HG02884 (cell line): ENCODE data around the gene PDSS1.

Experiments used
- ATAC-seq: cut with Tn5 transposase; IDR thresholded peaks from one replicate; pipeline ENCODE4 v1.9.1; 2021; ENCODE audit warnings: mild to moderate bottlenecking, moderate library complexity; ENCODE audit not compliant: unreplicated experiment

PDSS1 gene

DNA sequence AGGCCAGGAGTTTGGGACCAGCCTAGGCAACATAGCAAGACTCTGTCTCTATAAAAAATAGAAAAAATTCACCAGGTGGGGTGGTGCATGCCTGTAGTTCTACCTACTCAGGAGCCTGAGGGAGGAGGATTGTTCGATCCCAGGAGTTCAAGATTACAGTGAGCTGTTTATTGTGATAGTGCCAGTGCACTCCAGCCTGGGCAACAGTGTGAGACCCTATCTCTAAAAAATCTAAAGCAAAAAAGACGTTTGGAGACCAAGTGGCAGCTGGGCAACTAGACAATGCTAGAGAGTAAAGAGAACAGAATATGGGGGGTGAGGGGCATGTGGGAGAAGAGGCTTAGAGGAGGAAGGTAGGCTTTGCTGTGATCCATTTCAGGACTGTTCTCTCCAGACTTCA, 1.4 kb downstream of the PDSS1 start:
- ATAC-seq: no peak

DNA sequence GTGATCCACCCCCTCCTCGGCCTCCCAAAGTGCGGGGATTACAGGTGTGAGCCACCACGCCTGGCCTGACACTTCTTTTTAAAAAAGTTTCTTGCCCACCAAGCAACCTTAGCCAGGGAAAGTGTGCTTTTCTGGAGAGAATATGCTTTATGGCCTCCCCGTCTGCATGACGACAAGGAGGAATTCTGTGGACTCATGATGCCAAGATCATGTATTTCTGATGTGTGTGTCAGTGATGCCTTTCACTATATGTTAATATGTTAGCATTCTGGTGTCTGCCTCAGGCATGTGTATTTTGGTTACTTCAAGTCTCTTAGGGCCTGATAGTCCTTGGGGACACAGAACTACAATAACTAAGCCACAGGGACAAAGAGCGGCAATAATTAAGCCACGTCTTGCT, 2.1 kb downstream of the PDSS1 start:
- no peak for ATAC-seq

GRCh38 chr10:26700884-26701630, 3.6 kb downstream of the PDSS1 start:
- ATAC-seq: no peak

DNA sequence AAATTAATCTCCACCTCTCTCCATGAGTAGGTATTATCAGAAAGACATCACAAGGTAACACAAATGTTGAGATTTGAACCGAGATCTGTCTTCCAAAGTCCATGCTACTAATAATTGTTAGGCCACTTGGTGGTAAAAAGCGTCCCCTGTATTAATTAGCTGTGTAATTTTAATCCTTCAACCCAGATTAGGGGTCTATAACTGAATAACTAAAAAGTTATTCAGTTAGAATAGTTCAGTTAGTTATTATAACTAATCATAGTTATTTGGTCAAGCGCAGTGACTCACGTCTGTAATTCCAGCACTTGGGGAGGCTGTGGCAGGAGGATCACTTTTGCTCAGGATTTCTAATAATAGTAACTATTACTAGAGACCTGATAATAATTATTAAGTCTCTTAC, 5.6 kb downstream of the PDSS1 start:
- ATAC-seq: no peak

DNA sequence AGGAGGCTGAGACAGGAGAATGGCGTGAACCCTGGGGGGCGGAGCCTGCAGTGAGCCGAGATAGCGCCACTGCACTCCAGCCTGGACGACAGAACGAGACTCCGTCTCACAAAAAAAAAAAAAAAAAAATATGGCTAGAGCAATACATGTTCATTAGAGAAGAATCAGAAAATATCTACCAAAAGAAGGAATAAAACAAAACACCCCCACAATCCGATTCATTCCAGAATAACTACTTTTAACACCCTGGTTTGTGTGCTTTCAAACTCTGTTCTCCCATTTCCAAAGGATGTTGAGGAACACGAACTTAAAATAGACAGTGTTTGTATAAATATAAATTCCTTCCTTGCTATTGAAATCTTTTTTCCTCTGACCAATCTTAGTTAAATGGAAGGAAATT, 6.5 kb downstream of the PDSS1 start:
- ATAC-seq: no peak

GRCh38 chr10:26706206-26706605, 8.7 kb downstream of the PDSS1 start:
- no peak for ATAC-seq

GRCh38 chr10:26706936-26707335, 9.4 kb downstream of the PDSS1 start:
- ATAC-seq: no peak

- ATAC-seq: no peak
Measured at GRCh38 chr10:26711324-26711723, 13.8 kb downstream of the PDSS1 start.

DNA sequence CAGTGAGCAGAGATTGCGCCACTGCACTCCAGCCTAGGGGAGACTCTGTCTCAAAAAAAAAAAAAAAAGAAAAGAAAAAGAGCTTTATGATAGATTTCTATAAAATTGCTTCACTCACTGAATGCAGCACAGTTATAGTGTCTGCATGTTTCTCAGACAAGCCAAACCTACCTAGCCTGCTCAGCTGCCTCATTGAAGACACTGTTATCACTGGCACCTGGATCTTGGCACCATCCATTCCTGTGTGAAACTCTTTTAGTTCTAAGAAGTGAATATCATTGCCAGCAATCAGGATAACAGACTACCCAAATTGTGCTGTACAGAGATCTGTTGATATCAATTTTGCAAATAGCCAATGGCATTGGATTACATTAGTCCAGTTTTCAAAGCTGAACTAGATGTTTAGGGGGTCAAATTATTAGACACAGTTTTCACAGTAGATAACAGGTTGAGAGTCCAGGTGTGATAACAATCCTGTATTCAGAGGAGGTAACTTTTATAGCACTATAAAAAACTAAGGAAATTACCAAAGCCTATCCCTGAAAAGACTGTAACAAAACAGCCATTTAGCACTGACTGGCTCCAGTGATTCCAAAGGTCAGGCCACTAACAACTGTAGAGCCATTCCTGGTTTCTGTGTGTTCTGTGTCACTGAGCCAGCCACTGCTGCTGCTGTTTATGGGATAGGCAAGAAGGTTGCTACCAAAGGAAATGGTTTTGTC, 17.1 kb downstream of the PDSS1 start:
- no peak for ATAC-seq

DNA sequence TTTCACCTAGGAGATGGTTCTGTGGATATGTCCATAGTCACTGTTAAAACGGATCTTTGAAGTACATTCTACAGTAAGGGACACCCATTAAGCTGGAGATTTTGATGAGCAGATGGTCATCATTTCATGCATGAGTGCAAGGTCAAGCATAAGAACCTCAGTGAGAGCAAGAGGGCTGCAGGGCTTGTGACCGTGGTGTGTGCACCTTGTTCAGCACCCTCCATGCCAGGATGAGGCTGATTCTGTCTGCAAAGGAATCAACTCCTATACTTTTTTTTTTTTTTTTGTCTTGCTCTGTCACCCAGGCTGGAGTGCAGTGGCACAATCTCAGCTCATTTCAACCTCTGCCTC, 17.6 kb downstream of the PDSS1 start:
- no peak for ATAC-seq

- ATAC-seq: no peak
Measured at GRCh38 chr10:26717476-26717875, 20.0 kb downstream of the PDSS1 start.

GRCh38 chr10:26721561-26721960, 24.1 kb downstream of the PDSS1 start:
- no peak for ATAC-seq

DNA sequence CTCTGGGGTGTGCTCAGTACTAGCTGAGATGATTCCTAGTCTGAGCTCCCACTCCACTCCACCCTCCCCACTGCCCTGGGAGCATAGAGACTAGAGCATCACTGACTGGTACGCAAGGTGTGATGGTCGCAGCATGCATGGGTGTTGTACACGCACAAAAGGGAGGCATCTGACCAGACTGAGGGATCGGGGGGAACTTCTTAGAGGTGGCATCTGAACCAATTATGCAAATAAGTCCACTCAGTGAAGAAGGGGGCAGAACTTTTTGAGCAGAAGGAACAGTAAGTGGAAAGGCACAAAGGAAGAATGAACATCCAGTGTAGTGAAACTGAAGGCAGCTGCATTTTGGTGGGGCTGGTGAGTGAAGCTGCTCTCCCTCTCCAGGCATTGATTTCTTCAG, 25.5 kb downstream of the PDSS1 start:
- ATAC-seq: no peak

DNA sequence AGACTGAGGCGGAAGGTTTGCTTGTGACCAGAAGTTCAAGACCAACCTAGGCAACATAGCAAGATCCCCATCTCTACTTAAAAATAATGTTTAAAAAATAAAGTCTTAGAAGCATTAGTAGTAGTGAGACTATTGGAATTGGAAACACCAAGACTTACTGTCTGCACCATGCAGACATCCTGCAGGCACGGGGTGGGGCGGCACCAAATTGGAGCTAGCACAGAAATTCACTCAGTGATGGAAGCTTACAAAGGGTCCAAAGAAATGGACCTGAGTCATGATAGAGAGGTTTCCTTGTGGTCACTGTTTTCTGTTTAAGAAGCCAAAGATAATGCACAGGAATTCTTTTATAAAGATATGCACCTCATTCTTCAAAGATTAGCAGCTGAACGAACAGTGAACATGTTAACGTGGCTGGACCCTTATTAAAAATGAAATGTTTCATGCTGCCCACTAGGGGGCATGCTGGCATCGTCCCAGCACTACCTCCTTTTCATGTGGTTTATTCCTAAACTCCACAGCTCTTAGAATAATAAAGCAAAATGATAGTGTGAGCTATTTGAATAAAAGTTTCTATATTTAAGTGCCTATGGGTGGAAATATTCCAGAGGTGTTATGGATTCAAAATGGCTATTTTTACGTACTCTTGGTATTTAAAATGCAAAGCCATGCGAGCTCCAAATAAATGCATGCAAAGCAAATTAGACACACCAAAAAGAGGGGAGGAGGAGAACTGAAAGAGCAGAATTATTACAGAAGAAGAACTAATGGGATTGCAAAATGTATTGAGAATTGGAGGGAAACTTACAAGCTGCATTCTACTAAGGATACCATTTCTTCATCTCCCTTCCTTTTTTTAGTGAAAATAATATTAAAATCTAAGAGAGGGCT, 28.6 kb downstream of the PDSS1 start:
- no peak for ATAC-seq

DNA sequence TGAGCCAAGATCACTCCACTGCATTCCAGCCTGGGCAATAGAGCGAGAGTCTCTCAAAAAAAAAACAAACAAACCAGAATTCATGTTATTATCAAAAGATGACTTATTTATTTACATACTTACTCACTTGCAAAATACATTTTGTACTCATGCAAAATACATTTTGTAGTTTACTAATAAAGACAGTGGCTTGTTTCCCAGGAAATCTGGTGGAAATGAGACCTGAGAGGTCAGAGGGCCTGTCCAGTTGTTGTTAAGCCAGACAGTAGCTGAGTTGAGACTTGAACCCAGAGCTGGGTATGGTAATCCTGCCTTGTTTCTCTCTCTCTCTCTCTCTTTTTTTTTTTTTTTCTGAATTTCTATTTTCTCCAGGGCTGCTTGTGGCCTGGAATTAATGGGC, 29.5 kb downstream of the PDSS1 start:
- no peak for ATAC-seq

- ATAC-seq: no peak
Measured at GRCh38 chr10:26728957-26729356, 31.5 kb downstream of the PDSS1 start.

DNA sequence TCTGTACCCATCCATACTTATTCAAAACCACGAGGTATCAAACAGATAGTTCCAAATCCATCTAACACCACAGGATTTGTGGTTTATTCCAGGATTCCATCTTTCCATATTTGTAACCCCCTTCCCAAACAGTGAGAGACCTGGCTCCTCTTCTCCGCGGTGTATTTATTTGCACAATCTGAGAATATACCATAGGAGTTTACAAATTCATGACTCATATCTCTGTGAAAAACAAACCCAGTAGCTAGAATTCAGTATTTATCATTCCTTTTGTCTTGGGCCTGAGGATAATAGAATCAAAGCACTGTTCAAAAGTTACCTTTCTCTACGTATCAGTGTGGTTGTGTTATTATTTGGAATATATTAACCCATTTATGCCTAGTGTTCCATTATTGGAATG, 31.9 kb downstream of the PDSS1 start:
- no peak for ATAC-seq

DNA sequence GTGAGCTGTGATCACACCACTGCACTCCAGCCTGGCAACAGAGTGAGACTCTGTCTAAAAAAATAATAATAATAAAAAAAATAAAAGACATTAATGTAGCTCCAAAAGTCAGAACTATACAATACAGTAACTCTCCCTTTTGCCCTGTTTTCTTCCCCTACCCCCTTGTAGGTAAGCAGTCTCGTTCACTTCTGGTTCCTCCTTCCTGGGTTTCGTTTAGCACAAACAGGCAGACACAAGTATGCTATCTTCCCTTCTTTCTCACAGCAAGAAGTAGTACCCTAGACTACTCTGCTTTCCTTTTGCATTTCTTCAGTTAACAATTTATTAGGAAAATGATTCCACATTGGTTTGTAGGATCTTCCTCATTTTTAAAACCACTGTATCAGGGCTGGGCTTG, 33.1 kb downstream of the PDSS1 start:
- no peak for ATAC-seq

GRCh38 chr10:26733750-26734568, 36.5 kb downstream of the PDSS1 start:
- ATAC-seq: no peak

DNA sequence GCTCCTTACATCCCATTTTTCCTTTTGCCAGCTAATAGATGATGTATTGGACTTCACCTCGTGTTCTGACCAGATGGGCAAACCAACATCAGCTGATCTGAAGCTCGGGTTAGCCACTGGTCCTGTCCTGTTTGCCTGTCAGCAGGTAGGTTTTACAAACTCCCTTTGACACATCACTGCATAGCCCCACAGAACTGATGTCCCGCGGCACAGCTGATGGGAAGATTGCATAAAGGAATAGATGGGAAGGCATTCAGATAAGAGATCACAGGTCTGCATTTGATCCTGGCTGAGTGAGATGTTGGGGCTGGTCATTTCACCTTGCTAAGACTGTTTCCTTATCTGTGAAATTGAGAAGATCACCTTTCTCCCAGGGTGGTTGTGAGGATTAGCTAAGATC, 37.9 kb downstream of the PDSS1 start:
- ATAC-seq: no peak

- ATAC-seq: peak; percentile 82
Measured at GRCh38 chr10:26737730-26738129, 40.2 kb downstream of the PDSS1 start.
